ENCODE results near the gene KRTAP5-11.
"Not testable (repeated sequence)": the region's sequence is repeated elsewhere in the genome, so short reads cannot be mapped to it uniquely, and the experiment has no call there.

Gene KRTAP5-11, protein sequence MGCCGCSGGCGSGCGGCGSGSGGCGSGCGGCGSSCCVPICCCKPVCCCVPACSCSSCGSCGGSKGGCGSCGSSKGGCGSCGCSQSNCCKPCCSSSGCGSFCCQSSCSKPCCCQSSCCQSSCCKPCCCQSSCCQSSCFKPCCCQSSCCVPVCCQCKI

DNA sequence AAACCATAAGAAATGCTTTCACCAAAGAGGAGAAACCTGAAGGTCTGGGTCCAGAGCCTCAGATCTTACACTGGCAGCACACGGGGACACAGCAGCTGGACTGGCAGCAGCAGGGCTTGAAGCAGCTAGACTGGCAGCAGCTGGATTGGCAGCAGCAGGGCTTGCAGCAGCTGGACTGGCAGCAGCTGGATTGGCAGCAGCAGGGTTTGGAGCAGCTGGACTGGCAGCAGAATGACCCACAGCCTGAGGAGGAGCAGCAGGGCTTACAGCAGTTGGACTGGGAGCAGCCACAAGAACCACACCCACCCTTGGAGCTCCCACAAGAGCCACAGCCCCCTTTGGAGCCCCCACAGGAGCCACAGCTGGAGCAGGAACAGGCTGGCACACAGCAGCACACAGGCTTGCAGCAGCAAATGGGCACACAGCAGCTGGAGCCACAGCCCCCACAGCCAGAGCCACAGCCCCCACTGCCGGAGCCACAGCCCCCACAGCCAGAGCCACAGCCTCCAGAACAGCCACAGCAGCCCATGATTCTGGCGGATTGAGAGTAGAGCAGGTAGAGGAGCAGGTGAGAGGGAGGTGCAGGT is at the start of gene KRTAP5-11:
Gene KRTAP5-11, minus strand, starts transcription at position 567 of the 587 bp plus-strand sequence. Its CDS starts 38 bp downstream, at position 529.
- no peak for DNase-seq (ENCODE audit: low read depth in 2 of 2)

DNA sequence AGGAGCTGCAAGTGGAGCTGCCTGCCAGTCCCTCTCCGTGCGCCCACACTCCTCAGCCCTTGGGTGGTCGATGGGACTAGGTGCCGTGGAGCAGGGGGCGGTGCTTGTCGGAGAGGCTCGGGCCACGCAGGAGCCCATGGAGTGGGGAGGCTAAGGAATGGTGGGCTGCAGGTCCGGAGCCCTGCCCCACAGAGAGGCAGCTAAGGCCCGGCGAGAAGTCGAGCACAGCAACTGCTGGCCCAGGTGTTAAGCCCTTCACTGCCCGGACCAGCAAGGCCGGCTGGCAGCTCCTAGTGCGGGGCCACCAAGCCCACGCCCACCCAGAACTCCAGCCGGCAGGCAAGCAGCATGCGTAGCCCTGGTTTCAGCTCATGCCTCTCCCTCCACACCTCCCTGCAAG is 48.9 kb upstream of the KRTAP5-11 start:
- DNase-seq (ENCODE audit: low read depth in 2 of 2), result not testable (repeated sequence)

DNA sequence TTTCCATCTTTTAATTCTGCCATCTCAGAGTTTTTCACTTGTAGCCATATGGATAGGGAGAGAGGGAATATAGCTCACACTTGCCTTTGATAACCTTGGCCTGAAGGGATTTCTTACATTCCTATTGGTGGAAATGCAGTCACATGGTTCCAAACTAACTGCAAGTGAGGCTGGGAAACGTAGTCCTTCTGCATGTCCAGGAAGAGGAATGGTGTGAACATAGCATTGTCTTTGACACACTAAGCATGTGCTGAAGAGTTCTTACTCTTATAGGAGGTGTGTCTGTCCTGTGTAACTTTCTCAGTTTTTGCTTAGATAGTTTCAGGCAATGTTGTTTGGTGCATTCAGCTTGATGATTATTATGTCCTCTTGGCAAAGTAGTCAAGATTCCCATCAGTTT is 47.4 kb upstream of the KRTAP5-11 start:
- DNase-seq (ENCODE audit: low read depth in 2 of 2), result not testable (repeated sequence)

DNA sequence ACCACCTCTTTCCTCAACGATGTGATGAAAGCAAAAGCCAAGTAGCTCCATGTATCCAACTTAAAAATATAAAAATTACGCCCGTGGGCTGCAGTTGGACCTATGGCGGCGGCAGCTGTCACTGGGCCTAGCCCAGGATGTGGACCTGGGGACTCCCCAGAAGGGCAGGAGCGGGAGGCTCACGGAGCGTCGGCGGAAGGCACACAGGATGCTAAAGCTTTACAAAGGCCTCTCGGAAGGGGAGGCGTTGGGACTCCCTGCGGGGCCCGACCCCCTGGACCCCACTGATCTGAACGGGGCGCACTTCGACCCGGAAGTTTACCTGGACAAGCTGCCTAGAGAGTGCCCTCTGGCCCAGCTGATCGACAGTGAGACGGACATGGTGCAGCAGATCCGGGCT is 46.3 kb upstream of the KRTAP5-11 start:
- not testable (repeated sequence) for DNase-seq (ENCODE audit: low read depth in 2 of 2)

DNA sequence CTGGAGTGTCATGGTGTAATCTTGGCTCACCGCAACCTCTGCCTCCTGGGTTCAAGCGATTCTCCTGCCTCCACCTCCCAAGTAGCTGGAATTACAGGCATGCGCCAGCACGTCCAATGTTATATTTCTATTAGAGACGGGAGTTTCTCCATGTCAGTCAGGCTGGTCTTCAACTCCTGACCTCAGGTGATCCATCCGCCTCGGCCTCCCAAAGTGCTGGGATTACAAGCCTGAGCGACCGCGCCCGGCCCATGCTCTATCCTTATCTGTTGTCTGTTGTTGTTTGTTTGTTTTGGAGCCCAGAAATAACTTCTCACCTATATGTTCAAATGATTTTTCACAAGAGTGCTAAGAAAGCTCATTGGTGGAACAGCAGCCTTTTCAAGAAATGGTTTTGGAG is 40.6 kb upstream of the KRTAP5-11 start:
- not testable (repeated sequence) for DNase-seq (ENCODE audit: low read depth in 2 of 2)

DNA sequence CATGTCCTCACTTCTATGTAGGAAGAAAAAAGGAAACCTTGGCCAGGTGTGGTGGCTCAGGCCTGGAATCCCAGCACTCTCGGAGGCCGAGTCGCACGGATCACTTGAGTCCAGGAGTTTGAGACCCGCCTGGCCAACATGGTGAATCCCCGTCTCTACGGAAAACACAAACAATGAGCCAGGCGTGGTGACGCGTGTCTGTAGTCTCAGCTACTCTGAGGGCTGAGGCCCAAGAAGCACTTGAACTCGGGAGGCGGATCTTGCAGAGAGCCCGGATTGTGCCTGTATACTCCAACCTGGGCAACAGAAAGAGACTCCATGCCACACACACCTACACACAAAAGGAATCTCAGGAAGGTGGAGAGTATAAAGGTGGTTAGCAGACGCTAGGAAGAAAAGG is 39.9 kb upstream of the KRTAP5-11 start:
- DNase-seq (ENCODE audit: low read depth in 2 of 2), result not testable (repeated sequence)

DNA sequence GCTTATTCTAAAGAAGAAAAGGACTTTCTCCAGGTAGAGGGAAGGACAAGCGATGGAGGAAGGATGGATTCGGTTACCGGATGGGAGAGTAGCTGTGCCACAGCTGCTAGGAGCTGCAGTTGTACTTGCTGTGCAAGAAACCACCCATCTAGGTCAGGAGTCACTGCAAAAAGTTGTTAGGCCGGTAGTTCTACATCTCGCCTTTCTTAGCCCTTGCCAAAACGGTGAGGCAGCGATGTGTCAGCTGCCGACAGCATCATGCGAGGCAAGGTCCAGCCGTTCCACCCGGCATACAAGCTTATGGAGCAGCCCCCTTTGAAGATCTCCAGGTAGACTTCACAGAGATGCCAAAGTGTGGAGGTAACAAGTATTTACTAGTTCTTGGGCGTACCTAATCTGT is 32.3 kb upstream of the KRTAP5-11 start:
- DNase-seq (ENCODE audit: low read depth in 2 of 2), result not testable (repeated sequence)

DNA sequence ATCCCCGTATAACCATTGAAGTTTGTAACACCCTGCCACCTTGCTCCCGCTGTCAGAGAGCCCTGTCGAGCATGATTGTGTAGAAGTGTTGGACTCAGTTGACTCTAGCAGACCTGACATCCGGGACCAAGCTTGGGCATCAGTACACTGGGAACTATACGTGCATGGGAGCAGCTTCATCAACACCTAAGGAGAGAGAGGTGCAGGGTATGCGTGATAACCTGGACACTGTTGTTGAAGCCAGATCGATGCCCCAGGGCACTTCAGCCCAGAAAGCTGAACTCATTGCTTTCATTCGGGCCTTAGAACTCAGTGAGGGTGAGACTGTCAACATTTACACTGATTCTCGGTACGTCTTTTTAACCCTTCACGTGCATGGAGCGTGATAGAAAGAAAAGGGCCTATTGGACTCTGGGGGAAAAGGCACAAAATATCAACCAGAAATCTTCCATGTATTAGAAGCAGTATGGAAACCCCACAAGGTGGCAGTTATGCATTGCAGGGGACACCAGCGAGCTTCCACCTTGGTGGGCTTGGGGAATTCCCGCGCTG is 31.8 kb upstream of the KRTAP5-11 start:
- DNase-seq (ENCODE audit: low read depth in 2 of 2), result not testable (repeated sequence)

DNA sequence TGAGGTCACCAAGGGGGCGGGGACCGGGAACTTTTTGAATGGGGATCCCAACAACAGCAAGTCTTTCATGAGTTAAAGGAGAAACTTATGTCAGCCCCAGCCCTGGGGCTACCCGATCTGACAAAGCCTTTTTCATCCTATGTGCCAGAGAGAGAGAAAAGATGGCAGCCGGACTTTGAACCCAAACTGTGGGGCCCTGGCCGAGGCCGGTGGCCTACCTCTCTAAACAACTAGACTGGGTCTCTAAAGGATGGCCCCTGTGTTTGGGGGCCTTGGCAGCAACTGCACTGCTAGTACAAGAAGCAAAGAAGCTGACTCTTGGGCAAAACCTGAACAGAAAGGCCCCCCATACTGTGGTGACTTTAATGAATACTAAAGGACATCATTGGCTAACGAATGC is 31.3 kb upstream of the KRTAP5-11 start:
- DNase-seq (ENCODE audit: low read depth in 2 of 2), result not testable (repeated sequence)

DNA sequence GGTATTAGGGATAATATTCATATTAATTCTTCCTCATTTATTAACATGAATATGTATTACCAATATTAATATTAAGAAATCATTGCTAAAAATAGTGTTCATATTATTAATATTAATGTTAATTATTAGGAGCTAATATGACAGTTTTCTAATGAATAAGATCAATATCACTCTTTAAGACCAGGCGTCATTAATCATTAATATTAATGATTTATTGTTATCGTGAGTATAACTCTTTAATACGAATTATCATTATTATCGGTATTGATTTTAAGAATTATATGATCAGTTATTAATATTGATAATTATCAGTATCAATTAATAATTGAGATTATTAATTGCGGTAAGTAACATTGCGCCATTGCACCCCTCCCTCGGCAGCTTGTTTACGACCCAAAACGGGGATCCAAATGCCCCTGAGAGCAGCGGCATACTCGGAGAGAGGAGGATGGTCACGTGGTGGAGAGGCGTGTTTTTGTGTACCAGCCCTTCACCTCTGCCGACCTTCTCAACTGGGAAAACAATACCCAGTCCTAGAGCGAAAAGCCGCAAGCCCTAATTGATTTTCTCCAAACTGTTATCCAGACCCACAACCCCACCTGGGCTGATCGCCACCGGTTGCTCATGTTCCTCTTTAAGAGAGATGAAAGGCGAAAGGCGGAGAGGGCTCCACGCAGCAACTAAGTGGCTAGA is 28.7 kb upstream of the KRTAP5-11 start:
- not testable (repeated sequence) for DNase-seq (ENCODE audit: low read depth in 2 of 2)

DNA sequence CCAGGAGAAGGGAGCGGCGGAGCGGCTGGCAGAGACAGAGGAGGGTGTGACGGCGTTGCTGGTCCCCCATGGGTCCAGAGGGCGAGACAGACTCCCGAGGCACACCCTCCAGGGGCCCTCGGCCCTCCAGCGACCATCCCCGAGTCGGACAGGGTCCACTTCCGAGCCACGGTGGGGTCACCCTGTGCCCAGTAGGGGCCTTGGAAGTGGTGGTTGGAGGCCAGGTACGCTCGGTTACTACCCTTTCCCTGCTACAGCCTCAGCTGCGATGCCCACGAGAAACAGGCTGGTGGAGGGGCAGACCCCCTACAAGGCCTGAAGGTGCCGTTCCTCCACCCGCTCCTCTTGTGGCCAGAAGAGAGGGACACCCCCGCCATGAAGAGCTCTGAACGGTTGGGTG is 25.6 kb upstream of the KRTAP5-11 start:
- not testable (repeated sequence) for DNase-seq (ENCODE audit: low read depth in 2 of 2)

DNA sequence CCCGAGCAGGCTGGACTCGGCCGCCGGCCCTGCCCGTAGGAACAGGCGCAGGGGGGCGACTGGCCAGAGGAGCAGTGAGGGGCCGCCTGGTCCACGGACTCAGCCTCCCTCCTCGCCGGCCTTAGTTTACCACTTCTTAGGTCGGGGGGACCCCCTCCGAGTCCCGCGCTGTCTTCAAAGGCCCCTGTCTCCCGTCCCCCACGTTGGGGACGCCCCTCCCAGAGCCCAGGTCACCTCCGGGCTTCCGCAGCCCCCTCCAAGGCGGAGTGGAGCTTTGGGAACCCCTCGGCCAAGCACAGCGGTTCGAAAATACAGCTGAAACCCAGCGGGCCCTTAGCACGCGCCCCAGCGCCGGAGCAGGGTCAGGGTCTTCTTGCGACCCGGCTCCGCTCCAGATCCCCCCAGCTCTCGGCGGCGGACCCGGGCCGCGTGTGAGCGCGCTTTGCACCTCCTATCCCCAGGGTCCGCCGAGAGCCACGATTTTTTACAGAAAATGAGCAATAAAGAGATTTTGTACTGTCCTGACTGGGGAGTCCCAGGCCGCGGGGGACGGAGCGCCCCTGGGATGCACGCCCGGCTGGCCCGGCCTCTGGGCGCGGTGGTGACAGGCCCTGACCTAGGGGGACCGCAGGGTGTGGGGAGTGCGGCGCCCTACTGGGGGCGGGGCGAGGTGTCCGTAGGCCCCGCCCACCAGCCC is 25.0 kb upstream of the KRTAP5-11 start:
- DNase-seq (ENCODE audit: low read depth in 2 of 2), result not testable (repeated sequence)

DNA sequence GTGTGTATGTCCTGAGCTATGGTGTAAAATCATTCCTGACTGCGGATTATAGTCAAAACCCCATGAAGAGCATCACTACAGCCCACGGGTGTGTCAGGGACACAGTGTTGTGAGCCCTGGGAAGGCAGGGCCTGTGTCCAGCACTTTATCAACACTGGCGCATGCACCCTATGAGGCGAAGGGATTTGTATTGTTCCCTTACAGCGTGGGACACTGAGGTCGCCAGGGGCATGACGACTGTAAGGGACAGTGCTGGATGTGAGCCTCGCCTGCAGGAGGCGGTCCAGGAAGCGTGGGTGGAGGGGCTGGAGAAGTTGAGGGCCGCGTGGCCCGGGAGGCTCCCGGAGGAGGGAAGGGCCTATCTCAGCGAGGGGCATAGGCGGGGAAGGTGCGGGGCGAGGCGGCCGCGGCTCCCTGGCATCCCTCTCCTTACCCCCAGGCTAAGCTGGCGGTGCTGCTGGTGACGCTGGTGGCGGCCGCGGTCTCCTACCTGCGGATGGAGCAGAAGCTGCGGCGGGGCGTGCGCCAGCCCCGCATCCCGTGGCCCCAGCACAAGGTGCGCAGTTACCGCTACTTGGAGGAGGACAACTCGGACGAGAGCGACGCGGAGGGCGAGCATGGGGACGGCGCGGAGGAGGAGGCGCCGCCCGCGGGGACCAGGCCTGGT is 24.3 kb upstream of the KRTAP5-11 start:
- not testable (repeated sequence) for DNase-seq (ENCODE audit: low read depth in 2 of 2)

DNA sequence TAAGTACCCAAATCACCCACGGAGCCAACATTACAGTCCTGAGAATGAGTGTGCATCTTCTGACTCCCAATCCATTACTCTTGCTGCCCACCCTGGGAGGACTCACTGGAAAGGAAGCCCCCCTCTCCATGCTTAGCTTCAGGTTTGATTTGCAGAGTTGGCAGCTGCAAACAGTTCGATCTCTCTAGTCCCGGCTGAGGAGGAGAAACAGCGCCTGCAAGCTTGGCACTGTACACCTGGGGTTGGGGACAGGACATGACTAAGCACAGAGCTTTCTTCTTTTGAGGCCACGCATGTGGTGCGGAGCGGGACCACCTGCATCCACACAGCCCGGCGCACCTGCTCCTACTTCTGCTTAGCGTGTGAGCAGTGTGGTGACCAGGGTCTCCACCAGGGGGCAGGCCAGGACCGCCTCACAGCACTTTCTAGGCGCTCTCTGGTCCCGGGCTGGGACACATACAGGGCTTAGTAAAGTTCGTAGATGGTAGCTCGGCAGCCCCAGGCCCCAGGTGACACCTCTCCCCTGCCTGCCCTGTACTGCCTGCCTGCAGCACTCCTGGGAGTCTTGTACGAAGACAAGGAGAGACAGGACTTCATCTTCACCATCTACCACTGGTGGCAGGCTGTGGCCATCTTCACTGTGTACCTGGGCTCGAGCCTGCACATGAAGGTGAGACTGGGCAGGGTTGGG is 22.3 kb upstream of the KRTAP5-11 start:
- not testable (repeated sequence) for DNase-seq (ENCODE audit: low read depth in 2 of 2)

DNA sequence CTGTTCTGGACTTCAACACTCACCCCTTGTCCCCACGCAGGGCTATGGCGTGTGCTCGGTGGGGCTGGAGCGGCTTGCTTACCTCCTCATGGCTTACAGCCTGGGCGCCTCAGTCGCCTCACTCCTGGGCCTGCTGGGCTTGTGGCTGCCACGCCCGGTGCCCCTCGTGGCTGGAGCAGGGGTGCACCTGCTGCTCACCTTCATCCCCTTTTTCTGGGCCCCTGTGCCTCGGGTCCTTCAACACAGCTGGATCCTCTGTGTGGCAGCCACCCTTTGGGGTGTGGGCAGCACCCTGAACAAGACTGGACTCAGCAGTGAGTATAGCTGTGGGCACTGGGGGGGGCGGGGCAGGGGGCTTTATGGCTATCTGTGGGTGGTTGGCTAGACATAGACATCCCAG is 20.5 kb upstream of the KRTAP5-11 start:
- DNase-seq (ENCODE audit: low read depth in 2 of 2), result not testable (repeated sequence)

DNA sequence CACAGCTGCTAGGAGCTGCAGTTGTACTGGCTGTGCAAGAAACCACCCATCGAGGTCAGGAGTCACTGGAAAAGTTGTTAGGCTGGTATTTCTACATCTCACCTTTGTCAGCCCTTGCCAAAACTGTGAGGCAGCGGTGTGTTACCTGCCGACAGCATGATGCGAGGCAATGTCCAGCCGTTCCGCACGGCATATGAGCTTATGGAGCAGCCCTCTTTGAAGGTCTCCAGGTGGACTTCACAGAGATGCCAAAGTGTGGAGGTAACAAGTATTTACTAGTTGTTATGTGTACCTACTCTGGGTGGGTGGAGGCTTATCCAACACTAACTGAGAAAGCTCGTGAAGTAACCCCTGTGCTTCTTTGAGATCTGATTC is 6.9 kb upstream of the KRTAP5-11 start:
- not testable (repeated sequence) for DNase-seq (ENCODE audit: low read depth in 2 of 2)

DNA sequence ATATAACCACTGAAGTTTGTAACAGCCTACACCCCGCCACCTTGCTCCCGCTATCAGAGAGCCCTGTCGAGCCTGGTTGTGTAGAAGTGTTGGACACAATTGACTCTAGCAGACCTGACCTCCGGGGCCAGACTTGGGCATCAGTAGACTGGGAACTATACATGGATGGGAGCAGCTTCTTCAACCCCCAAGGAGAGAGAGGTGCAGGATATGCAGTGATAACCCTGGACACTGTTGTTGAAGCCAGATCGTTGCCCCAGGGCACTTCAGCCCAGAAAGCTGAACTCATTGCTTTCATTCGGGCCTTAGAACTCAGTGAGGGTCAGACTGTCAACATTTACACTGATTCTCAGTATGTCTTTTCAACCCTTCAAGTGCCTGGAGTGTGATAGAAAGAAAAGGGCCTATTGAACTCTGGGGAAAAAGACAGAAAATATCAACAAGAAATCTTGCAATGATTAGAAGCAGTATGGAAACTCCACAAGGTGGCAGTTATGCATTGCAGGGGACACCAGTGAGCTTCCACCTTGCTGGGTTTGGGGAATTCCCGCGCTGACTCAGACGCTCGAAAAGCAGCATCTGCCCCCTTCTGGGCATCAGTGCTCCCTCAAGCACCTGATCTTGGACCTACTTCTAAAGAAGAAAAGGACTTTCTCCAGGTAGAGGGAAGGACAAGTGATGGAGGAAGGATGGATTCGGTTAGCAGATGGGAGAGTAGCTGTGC is 6.3 kb upstream of the KRTAP5-11 start:
- DNase-seq (ENCODE audit: low read depth in 2 of 2), result peak; percentile 21 to 56

DNA sequence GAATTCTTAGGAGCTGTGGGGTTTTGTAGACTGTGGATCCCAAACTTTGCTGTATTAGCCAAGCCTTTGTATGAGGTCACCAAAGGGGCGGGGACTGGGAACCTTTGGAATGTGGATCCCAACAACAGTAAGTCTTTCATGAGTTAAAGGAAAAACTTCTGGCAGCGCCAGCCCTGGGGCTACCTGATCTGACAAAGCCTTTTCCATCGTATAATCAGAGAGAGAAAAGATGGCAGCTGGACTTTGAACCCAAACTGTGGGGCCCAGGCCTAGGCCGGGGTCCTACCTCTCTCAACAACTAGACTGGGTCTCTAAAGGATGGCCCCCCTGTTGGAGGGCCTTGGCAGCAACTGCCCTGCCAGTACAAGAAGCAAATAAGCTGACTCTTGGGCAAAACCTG is 5.6 kb upstream of the KRTAP5-11 start:
- not testable (repeated sequence) for DNase-seq (ENCODE audit: low read depth in 2 of 2)

DNA sequence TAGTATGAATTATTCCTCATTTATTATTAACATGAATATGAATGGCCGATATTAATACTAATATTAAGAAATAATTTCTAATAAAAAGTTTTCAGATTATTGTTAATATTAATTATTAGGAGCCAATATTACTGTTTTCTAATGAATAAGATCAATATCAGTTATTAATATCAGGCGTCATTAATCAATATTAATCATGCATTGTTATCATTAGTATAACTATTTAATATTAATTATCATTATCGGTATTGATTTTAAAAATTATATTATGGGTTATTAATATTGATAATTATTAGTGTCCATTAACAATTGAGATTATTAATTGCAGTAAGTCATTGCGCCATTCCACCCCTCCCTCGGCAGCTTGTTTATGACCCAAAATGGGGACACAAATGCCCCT is 3.0 kb upstream of the KRTAP5-11 start:
- not testable (repeated sequence) for DNase-seq (ENCODE audit: low read depth in 2 of 2)

DNA sequence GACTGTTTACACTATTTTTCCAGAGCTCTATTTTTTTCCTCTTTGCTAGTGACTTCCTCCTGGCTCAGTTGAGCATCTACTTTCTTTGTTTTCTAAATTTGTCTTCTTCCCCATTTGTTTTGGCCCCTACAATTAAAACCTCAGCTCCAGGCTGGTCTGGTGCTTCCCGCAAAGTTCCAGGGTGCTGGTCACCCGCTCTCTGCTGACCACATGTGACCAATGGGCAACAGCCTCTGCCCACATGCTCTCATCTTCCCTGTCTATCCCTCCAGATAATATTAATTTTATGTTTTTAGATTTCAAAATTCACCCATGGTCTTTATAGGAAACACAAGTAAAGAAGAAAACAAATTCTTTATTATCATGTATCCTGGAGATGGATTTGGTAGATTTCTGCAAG is 294 bp upstream of the KRTAP5-11 start:
- not testable (repeated sequence) for DNase-seq (ENCODE audit: low read depth in 2 of 2)

Measured in activated CD4-positive, alpha-beta T cell treated with anti-CD3 and anti-CD28 coated beads for 24 hours (primary cell).